GM12865 (cell line): Measurements from ENCODE around the gene ADARB2.

Experiments used
- DNase-seq: peaks from one replicate; pipeline ENCODE4 v3.0.0; 2010; ENCODE audit warnings: low read depth
- H3K4me3 ChIP-seq: 2 replicates; pipeline ENCODE4 v1.5.1; 2011; ENCODE audit warnings: mild to moderate bottlenecking, low read depth, low read length, control low read depth
- CTCF ChIP-seq: IDR thresholded peaks from 2 replicates; pipeline ENCODE4 v1.5.1; 2011; ENCODE audit warnings: low read length, control low read depth, low read depth, inconsistent platforms; ENCODE audit not compliant: insufficient read depth; ENCODE audit errors: missing control alignments

ADARB2 gene

GRCh38 chr10:1607466-1607865, 129.9 kb downstream of the ADARB2 start:
- TF ChIP-seq CTCF: no peak
- no peak for DNase-seq

DNA sequence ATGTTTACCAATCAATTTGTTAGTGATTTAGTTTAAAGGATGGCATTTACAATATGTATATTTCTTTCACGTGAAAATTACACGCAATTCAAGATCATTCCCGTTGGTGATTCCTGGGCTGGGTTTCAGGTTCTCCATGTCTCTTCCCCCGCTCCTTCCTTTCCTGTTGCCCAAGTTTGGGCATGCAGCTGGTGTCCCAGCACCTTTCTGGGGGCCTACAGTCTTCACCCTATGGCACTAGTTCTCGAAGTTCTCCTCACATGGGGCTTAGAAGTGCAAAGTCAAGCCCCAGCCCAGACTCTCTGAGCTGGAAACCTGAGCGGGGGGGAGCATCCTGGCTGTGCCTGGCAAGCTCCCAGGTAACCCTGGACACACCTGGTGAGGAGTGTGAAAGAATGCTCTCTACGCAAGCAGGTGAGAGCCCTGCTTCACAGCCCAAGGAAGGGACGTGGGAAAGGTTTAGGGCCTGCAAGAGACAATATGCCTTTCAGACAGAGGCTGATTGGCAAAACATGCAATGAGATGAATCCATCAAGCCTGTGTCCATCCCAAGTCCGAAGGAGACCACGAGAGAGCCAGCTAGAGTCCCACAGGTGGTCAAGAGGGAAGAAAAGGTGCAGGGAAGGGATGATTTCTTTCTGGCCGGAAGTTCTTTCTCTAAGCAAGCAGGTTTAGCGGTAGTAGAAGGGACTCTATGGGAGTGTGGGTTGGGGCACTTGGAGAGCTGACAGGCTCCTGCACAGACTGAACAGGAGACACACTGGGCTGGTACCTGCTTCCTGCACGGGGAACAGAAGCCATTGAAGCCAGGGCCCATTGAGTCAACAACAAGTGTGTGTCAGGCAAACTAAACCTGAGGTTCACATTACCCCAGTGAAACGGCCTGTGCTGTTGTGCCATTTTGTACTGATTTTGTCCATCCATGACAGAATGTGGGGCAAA, 131.1 kb downstream of the ADARB2 start:
- H3K4me3 ChIP-seq: no peak overlapping the region
- TF ChIP-seq CTCF: no peak
- DNase-seq: no peak

More at GRCh38 chr10:1607466-1607865, 129.9 kb downstream of the ADARB2 start:
- H3K4me3 ChIP-seq: no peak overlapping the region

DNA sequence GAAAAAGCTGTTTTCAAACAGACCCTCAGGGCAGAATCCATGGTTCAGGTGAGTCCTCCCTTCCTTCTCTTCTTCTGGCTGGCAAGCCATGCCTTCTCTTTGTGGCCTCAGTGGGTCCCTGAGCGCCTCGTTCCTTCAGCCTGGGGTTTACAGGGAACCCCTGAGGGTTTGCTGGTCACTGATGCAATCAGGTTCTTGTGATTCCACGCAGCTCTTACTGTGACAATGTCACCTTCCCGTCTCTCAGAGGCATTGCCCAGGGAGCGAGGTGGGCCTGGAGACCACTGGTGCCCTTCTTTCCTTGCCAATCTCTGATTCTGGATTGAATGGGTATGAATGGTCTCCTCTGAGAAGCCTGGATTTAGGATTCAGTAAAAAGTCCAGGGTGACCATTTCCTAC, 132.2 kb downstream of the ADARB2 start:
- no peak for DNase-seq
- no peak overlapping the region for H3K4me3 ChIP-seq
- TF ChIP-seq CTCF: no peak

GRCh38 chr10:1604246-1604645, 133.1 kb downstream of the ADARB2 start:
- no peak overlapping the region for H3K4me3 ChIP-seq
- TF ChIP-seq CTCF: no peak
- no peak for DNase-seq

DNA sequence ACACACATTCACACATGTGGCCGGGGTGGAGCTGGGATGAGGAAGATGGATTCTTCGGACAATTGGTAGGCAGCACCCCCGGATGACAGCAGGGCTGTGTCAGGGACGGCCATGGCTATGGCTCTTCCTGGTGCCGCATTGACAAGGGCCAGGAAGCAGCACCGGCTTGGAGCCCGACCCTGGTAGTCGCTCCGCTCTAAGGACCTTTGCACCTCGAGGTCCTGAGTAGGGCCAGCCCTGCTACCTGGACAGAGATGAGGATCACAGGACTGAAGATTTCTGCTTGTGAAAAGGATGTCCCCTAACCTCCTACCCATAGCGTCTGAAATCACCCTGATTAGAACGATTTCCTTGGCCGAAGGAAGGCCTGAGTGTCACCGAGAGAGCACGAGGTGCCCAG, 134.1 kb downstream of the ADARB2 start:
- no peak for DNase-seq
- no peak overlapping the region for H3K4me3 ChIP-seq
- TF ChIP-seq CTCF: no peak

DNA sequence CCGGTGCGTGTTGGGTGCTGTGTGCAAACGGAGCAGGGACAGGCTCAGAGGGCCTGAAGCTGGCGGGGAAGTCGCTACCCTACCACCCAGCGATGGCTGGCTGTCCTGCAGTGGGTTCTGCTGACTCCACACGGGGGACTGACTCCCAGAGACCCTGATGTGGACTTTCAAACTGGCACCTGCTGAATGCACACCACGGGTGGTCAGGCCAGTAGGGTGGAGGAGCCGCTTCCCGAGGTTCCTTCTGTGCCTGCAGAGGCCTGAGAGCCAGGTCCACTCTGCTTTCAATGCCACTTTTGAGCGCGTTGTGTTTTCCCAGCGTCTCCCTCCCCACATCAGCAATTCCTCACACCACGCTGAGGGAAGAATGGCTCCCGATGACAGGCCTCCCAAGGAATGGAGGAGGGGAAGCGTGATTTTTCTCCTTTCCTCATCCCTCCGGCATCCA, 135.3 kb downstream of the ADARB2 start:
- no peak for TF ChIP-seq CTCF
- no peak overlapping the region for H3K4me3 ChIP-seq

More for the DNA sequence above, 135.3 kb downstream of the ADARB2 start:
- no peak for DNase-seq
